K562 (cell line): Measurements from ENCODE around the gene TMEM126B. TPM values are rescaled to one million over a fixed set of nuclear protein-coding genes. Genes with fewer than 3 reads are reported as not detected.

Experiments
- CHD2 ChIP-seq: IDR thresholded peaks from 2 replicates; pipeline ENCODE4 v1.6.1; 2011; ENCODE audit warnings: low read depth, low read length
- EP300 ChIP-seq: IDR thresholded peaks from 2 replicates; pipeline ENCODE4 v1.6.1; 2012; ENCODE audit warnings: low read length, improper control_type of control experiment
- HSF4 ChIP-seq: fragments of 250-450 bp; sonication (Bioruptor Pico); IDR thresholded peaks from 2 replicates; pipeline ENCODE4 v2.1.2; 2022; ENCODE audit warnings: mild to moderate bottlenecking, moderate library complexity, borderline replicate concordance
- POLR2H ChIP-seq: IDR thresholded peaks from 2 replicates; pipeline ENCODE4 v1.6.1; 2016; ENCODE audit warnings: missing genetic modification characterization, low read depth, mild to moderate bottlenecking, control low read depth, missing compliant biosample characterization, moderate library complexity
- PURB ChIP-seq: sonication (generic); formaldehyde crosslinking; IDR thresholded peaks from 2 replicates; pipeline ENCODE4 v1.9.0; 2021; ENCODE audit warnings: low read depth, mild to moderate bottlenecking, missing genetic modification reagents
- RAD51 ChIP-seq: fragments of 450-650 bp; IDR thresholded peaks from 2 replicates; pipeline ENCODE4 v1.7.1; 2016; ENCODE audit warnings: low read depth, mild to moderate bottlenecking, borderline replicate concordance
- TAL1 ChIP-seq: fragments of 450-650 bp; IDR thresholded peaks from 2 replicates; pipeline ENCODE4 v1.6.1; 2016; ENCODE audit warnings: mild to moderate bottlenecking
- TCFL5 ChIP-seq: fragments of 250-450 bp; sonication (Bioruptor Pico); conservative IDR thresholded peaks from 2 replicates; pipeline ENCODE4 v1.6.1; 2021; ENCODE audit warnings: mild to moderate bottlenecking, moderate library complexity, matching md5 sums
- TEAD4 ChIP-seq, 2 experiments: sonication (generic) in 1 of 2; formaldehyde crosslinking in 1 of 2; IDR thresholded peaks; 2 replicates each; pipeline versions ENCODE4 v1.6.1 to v1.8.0; 2012 to 2022; ENCODE audit warnings: borderline replicate concordance in 1 of 2, inconsistent platforms in 1 of 2, low read length in 1 of 2, mild to moderate bottlenecking in 1 of 2, missing genetic modification reagents in 1 of 2
- XRCC4 ChIP-seq: IDR thresholded peaks from one replicate; pipeline ENCODE4 v1.6.1; 2011; ENCODE audit not compliant: insufficient read depth, insufficient read length; ENCODE audit errors: extremely low read depth
- ZBTB7A ChIP-seq: IDR thresholded peaks from 2 replicates; pipeline ENCODE4 v1.6.1; 2011; ENCODE audit warnings: low read depth, mild to moderate bottlenecking, low read length, moderate library complexity, borderline replicate concordance; ENCODE audit not compliant: control insufficient read depth
- ZFP1 ChIP-seq: fragments of 450-650 bp; formaldehyde crosslinking; IDR thresholded peaks from 2 replicates; pipeline ENCODE4 v1.4.0; 2020; ENCODE audit warnings: mild to moderate bottlenecking, mixed read lengths
- ZKSCAN8 ChIP-seq: fragments of 200-800 bp; sonication (Bioruptor generic); IDR thresholded peaks from 2 replicates; pipeline ENCODE4 v1.6.1; 2016; ENCODE audit warnings: missing genetic modification characterization, missing compliant biosample characterization
- polyA plus RNA-seq, 8 experiments: library from polyadenylated mRNA; depleted of rRNA in 4 of 8; stranded (reverse) in 5 of 8; unstranded in 3 of 8; fragments of >200 nt; fragmentation: Nextera tagmentation in 2 of 8; fragmentation: Illumina TruSeq in 1 of 8; extraction: Ambion mirVana in 2 of 8; extraction: Trizol in 1 of 8; gene quantifications; 2 replicates each; pipeline versions ENCODE4 v1.2.1 to v1.2.3, GENCODE V29; 2011 to 2014; ENCODE audit warnings: inconsistent platforms in 1 of 8, missing spikeins in 1 of 8
- total RNA-seq, 7 experiments: library from RNA; depleted of rRNA in 6 of 7; stranded (reverse); fragments of >200 nt in 6 of 7; fragmentation: Illumina TruSeq in 2 of 7; extraction: Trizol in 2 of 7; gene quantifications; 2 replicates each; pipeline versions ENCODE4 v1.2.1 to v1.2.3, GENCODE V29; 2011 to 2021; ENCODE audit warnings: low replicate concordance in 1 of 7
- TF ChIP-seq, protein P1 (sequence below): sonication (generic); IDR thresholded peaks from 2 replicates; pipeline ENCODE4 v1.6.1; 2016
- TF ChIP-seq, protein P2 (sequence below): fragments of 250-450 bp; sonication (Bioruptor Pico); IDR thresholded peaks from 2 replicates; pipeline ENCODE4 v1.5.0; 2020; ENCODE audit warnings: mild to moderate bottlenecking
- TF ChIP-seq, protein P3 (sequence below): fragments of 450-650 bp; IDR thresholded peaks from 2 replicates; pipeline ENCODE4 v1.6.1; 2017; ENCODE audit warnings: antibody characterized with exemption, mild to moderate bottlenecking
- TF ChIP-seq, protein P4 (sequence below), 3 experiments: fragments of 200-800 bp in 1 of 3; sonication (Bioruptor generic) in 1 of 3; sonication (generic) in 1 of 3; formaldehyde crosslinking in 1 of 3; IDR thresholded peaks; 2 replicates each; pipeline versions ENCODE4 v1.6.1 to v1.8.0; 2016 to 2022; ENCODE audit warnings: mild to moderate bottlenecking in 2 of 3, missing compliant biosample characterization in 2 of 3, missing genetic modification characterization in 2 of 3, missing genetic modification reagents in 1 of 3
- TF ChIP-seq, protein P5 (sequence below): sonication (generic); formaldehyde crosslinking; IDR thresholded peaks from 2 replicates; pipeline ENCODE4 v1.5.0; 2020; ENCODE audit warnings: missing genetic modification reagents

Gene TMEM126B
- total and polyA plus RNA-seq, 9 of the 15 experiments (the other 6 are each of a cell fraction or from before 2014, with no cell fraction given) = 85.5 to 226 (median 164) TPM

DNA sequence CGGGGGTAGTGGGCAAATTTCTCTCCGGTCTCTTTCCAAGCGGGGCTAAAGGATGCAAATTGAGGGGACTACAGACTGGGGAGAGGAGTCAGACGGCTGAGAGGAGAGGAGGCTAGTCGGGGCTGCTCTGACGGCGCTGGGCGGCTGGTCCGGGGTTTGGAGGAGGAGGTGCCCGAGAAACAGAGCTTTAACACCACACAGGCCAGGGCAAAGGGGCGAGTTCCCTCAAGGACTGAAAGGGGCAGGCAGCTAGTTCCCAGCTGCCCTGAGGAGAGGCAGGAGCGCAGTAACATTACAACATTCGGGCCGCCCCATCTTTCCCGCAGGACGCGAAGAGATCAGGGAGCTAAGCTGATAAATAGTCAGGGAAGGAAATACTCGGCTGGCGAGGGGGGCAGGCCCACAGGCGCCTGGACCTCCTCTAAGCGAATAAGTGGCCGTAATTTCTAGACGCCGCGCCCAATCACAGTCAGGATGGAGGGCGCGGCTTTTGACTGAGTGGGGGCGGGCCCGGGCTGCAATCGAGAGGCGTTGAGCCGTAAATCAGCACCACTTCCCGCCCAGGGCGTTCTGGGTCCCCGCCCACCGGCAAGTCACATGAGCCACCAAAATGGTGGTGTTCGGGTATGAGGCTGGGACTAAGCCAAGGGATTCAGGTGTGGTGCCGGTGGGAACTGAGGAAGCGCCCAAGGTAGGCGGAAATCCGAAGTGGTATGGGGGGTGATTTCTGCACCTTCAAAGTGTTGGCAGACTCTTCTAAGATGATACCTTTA lies at the start of gene TMEM126B (continued):
- TF ChIP-seq, protein P1, sequence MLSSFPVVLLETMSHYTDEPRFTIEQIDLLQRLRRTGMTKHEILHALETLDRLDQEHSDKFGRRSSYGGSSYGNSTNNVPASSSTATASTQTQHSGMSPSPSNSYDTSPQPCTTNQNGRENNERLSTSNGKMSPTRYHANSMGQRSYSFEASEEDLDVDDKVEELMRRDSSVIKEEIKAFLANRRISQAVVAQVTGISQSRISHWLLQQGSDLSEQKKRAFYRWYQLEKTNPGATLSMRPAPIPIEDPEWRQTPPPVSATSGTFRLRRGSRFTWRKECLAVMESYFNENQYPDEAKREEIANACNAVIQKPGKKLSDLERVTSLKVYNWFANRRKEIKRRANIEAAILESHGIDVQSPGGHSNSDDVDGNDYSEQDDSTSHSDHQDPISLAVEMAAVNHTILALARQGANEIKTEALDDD = peak; percentile 7; the same call in 1 of the 2 replicates
- TF ChIP-seq TAL1 = no peak
- TF ChIP-seq, protein P2, sequence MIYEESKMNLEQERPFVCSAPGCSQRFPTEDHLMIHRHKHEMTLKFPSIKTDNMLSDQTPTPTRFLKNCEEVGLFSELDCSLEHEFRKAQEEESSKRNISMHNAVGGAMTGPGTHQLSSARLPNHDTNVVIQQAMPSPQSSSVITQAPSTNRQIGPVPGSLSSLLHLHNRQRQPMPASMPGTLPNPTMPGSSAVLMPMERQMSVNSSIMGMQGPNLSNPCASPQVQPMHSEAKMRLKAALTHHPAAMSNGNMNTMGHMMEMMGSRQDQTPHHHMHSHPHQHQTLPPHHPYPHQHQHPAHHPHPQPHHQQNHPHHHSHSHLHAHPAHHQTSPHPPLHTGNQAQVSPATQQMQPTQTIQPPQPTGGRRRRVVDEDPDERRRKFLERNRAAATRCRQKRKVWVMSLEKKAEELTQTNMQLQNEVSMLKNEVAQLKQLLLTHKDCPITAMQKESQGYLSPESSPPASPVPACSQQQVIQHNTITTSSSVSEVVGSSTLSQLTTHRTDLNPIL (CRISPR knock-in tag) = no peak
- TF ChIP-seq, protein P3, sequence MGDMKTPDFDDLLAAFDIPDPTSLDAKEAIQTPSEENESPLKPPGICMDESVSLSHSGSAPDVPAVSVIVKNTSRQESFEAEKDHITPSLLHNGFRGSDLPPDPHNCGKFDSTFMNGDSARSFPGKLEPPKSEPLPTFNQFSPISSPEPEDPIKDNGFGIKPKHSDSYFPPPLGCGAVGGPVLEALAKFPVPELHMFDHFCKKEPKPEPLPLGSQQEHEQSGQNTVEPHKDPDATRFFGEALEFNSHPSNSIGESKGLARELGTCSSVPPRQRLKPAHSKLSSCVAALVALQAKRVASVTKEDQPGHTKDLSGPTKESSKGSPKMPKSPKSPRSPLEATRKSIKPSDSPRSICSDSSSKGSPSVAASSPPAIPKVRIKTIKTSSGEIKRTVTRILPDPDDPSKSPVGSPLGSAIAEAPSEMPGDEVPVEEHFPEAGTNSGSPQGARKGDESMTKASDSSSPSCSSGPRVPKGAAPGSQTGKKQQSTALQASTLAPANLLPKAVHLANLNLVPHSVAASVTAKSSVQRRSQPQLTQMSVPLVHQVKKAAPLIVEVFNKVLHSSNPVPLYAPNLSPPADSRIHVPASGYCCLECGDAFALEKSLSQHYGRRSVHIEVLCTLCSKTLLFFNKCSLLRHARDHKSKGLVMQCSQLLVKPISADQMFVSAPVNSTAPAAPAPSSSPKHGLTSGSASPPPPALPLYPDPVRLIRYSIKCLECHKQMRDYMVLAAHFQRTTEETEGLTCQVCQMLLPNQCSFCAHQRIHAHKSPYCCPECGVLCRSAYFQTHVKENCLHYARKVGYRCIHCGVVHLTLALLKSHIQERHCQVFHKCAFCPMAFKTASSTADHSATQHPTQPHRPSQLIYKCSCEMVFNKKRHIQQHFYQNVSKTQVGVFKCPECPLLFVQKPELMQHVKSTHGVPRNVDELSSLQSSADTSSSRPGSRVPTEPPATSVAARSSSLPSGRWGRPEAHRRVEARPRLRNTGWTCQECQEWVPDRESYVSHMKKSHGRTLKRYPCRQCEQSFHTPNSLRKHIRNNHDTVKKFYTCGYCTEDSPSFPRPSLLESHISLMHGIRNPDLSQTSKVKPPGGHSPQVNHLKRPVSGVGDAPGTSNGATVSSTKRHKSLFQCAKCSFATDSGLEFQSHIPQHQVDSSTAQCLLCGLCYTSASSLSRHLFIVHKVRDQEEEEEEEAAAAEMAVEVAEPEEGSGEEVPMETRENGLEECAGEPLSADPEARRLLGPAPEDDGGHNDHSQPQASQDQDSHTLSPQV = no peak
- TF ChIP-seq RAD51 = peak; percentile 90
- no peak for TF ChIP-seq TCFL5
- no peak; the same call in 1 of the 2 replicates for TF ChIP-seq ZBTB7A
- peak; percentile 29; the same call in 1 of the 2 replicates for TF ChIP-seq CHD2
- TF ChIP-seq EP300 = peak; percentile 49; the same call in 1 of the 2 replicates
- TF ChIP-seq HSF4 (CRISPR knock-in tag) = no peak
- TF ChIP-seq, protein P4, sequence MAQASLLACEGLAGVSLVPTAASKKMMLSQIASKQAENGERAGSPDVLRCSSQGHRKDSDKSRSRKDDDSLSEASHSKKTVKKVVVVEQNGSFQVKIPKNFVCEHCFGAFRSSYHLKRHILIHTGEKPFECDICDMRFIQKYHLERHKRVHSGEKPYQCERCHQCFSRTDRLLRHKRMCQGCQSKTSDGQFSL (CRISPR knock-in tag; IDR thresholded peaks at IDR 0.05) = no peak
- TF ChIP-seq, protein P4 (tag; IDR thresholded peaks at IDR 0.05) = no peak
- no peak for TF ChIP-seq PURB (CRISPR knock-in tag)
- TF ChIP-seq ZFP1 (CRISPR knock-in tag) = no peak
- peak; percentile 48; the same call in 1 of the 2 replicates for TF ChIP-seq TEAD4 (IDR thresholded peaks at IDR 0.05; ENCODE audit: low read length)
- no peak for TF ChIP-seq TEAD4 (CRISPR knock-in tag; IDR thresholded peaks at IDR 0.05; ENCODE audit: borderline replicate concordance)
- peak; percentile 83 for TF ChIP-seq POLR2H
- TF ChIP-seq, protein P5, sequence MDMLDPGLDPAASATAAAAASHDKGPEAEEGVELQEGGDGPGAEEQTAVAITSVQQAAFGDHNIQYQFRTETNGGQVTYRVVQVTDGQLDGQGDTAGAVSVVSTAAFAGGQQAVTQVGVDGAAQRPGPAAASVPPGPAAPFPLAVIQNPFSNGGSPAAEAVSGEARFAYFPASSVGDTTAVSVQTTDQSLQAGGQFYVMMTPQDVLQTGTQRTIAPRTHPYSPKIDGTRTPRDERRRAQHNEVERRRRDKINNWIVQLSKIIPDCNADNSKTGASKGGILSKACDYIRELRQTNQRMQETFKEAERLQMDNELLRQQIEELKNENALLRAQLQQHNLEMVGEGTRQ (CRISPR knock-in tag) = peak; percentile 97
- TF ChIP-seq ZKSCAN8 = no peak
- TF ChIP-seq XRCC4 = no peak
